Measurements from ENCODE around the gene PPM1L. TPM values are rescaled to one million over a fixed set of nuclear protein-coding genes. Genes with fewer than 3 reads are reported as not detected.

Gene PPM1L
- total and polyA plus RNA-seq, 2 of the 13 experiments (the other 11 are each of a cell fraction or from before 2014, with no cell fraction given) = 0.22 to 1.4 TPM

DNA sequence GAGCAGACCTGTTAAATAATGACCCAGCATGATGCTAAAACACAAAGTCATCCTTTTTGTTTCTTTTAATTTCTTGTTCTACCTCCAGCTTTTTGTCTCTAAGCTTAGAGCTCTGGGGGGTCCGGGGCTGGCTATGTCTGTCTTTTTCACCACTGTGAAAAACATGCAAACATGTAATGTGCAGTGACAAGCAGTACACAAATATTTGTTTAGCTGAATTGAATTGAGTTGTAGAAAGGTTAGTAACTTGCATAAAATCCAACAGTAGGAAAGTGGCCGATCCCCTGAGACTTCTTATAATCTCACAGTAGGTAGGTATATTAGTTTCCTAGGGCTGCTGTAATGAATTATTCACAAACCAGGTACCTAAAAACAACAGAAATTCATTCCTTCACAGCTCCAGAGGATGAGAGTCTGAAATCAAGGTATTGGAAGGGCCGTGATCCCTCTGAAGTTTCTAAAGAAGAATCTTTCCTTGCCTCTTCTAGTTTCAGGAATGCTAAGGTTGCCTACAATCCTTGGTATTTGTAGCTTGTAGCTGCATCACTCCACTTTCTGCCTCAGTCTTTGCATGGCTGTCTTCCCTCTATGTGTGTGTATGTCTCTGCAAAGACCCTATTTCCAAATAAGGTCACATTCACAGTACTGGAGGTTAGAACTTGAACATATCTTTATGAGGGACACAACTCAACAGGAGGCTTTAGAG, 46.4 kb upstream of the PPM1L start:
- Histone ChIP-seq H3K4me1 (ENCODE audit: insufficient read depth, low read length) (no peaks in the 10 kb centered on the region), H4K20me1 (ENCODE audit: insufficient read depth, low read length) (no peaks in the 10 kb centered on the region), H3K9me3 (ENCODE audit: low read length) (no peaks in the 10 kb centered on the region), H3K36me3 (replicated peaks in 1 of 2; ENCODE audit: control insufficient read depth in 1 of 2, insufficient read depth in 2 of 2, low read length in 2 of 2) (no peaks in the 10 kb centered on the region), H3K27me3 (ENCODE audit: control insufficient read depth in 1 of 2, insufficient read depth in 2 of 2, low read length in 2 of 2) (no peaks in the 10 kb centered on the region), H2AFZ (ENCODE audit: low read length) (no peak overlapping the region), H3K4me2 (ENCODE audit: low read depth, low read length) (no peak overlapping the region), H3K79me2 (ENCODE audit: insufficient read depth, low read length) (no peaks in the 10 kb centered on the region), H3K4me3 (replicated peaks in 1 of 3; ENCODE audit: insufficient read depth in 1 of 3, low read depth in 2 of 3, low read length in 3 of 3) (no peak overlapping the region), H3K27ac (ENCODE audit: extremely low read length, insufficient read depth, low read length) (no peak overlapping the region), H3K9ac (ENCODE audit: insufficient read depth, low read depth, low read length) (no peak overlapping the region)
- DNase-seq (ENCODE audit: low spot score) (no peak), ATAC-seq (no peak), FAIRE-seq (no peak)
- ChIA-PET POLR2A (no interaction called here), CTCF (ENCODE audit: low intra/inter-chr PET ratio, low total read pairs) (no interaction called here)
- intact Hi-C loops (cut with micrococcal nuclease; ENCODE audit: unreplicated experiment) = loop anchor here (5.0 kb wide), 2 partner anchors 218 to 713 kb away; no protein-coding TSS in a partner anchor
- TF ChIP-seq SP140L (CRISPR knock-in tag; IDR thresholded peaks at IDR 0.05; ENCODE audit: borderline replicate concordance) = no peak
- TF ChIP-seq ZNF343 (CRISPR knock-in tag; IDR thresholded peaks at IDR 0.05) = no peak
- no peak for TF ChIP-seq LCORL (IDR thresholded peaks at IDR 0.05)
- no peak for TF ChIP-seq LCORL (CRISPR knock-in tag; IDR thresholded peaks at IDR 0.05)
- no peak for TF ChIP-seq TSC22D2 (CRISPR knock-in tag; IDR thresholded peaks at IDR 0.05; ENCODE audit: borderline replicate concordance)
- TF ChIP-seq PLRG1 (conservative IDR thresholded peaks at IDR 0.05) = no peak
- no peak for TF ChIP-seq ISX (CRISPR knock-in tag; conservative IDR thresholded peaks at IDR 0.05)
- TF ChIP-seq ZNF704 (CRISPR knock-in tag; IDR thresholded peaks at IDR 0.05; ENCODE audit: borderline replicate concordance) = no peak
- no peak for TF ChIP-seq ZMAT3 (CRISPR knock-in tag; conservative IDR thresholded peaks at IDR 0.05)
- no peak for TF ChIP-seq ZSCAN30 (CRISPR knock-in tag; IDR thresholded peaks at IDR 0.05)
- no peak for TF ChIP-seq ZNF512B (CRISPR knock-in tag; IDR thresholded peaks at IDR 0.05; ENCODE audit: borderline replicate concordance)
- TF ChIP-seq, protein P1, sequence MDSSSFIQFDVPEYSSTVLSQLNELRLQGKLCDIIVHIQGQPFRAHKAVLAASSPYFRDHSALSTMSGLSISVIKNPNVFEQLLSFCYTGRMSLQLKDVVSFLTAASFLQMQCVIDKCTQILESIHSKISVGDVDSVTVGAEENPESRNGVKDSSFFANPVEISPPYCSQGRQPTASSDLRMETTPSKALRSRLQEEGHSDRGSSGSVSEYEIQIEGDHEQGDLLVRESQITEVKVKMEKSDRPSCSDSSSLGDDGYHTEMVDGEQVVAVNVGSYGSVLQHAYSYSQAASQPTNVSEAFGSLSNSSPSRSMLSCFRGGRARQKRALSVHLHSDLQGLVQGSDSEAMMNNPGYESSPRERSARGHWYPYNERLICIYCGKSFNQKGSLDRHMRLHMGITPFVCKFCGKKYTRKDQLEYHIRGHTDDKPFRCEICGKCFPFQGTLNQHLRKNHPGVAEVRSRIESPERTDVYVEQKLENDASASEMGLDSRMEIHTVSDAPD (CRISPR knock-in tag; IDR thresholded peaks at IDR 0.05) = no peak
- TF ChIP-seq NRL (CRISPR knock-in tag; IDR thresholded peaks at IDR 0.05; ENCODE audit: borderline replicate concordance) = no peak
- no peak for TF ChIP-seq ZNF44 (CRISPR knock-in tag; IDR thresholded peaks at IDR 0.05)
- TF ChIP-seq, protein P2, sequence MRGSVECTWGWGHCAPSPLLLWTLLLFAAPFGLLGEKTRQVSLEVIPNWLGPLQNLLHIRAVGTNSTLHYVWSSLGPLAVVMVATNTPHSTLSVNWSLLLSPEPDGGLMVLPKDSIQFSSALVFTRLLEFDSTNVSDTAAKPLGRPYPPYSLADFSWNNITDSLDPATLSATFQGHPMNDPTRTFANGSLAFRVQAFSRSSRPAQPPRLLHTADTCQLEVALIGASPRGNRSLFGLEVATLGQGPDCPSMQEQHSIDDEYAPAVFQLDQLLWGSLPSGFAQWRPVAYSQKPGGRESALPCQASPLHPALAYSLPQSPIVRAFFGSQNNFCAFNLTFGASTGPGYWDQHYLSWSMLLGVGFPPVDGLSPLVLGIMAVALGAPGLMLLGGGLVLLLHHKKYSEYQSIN (CRISPR knock-in tag; IDR thresholded peaks at IDR 0.05; ENCODE audit: borderline replicate concordance) = no peak
- no peak for TF ChIP-seq SATB2 (CRISPR knock-in tag; IDR thresholded peaks at IDR 0.05)
- BruUV-seq (replicated peaks) = no TSS peak
- WGBS (ENCODE audit: low lambda C conversion rate) = 12% methylated on average over 3 of the region's 3 CpGs
- in situ Hi-C loops (cut with HindIII; ENCODE audit: extremely low pct_ligation_motif_present, low pct_unique_long_range_greater_than_20kb) = loop anchor here (10.0 kb wide), 2 partner anchors 225 to 715 kb away; no protein-coding TSS in a partner anchor

All from HepG2 (cell line).